ENCODE data around the gene ITGB2. TPM values are rescaled to one million over a fixed set of nuclear protein-coding genes. Genes with fewer than 3 reads are reported as not detected.

The ITGB2 gene
- total RNA-seq, 6 donors from 2014 or later = 73.1 to 435 (median 149) TPM

- 86% methylated on average over 12 to 21 of the region's 24 CpGs for WGBS, 2 donors
- Histone ChIP-seq H3K27me3 (no peaks in the 10 kb centered on the region), H3K36me3 (peaks cover 0 to 41% (median 2%) of the 10 kb centered on the region in 4 donors), H3K4me3 (no peak overlapping the region), H3K27ac (no peak overlapping the region), H3K9me3 (no peaks in the 10 kb centered on the region), H3K4me1 (peaks cover 0 to 5% (median 1%) of the 10 kb centered on the region in 4 donors)
- TF ChIP-seq CTCF (IDR thresholded peaks at IDR 0.05) = no peak
- TF ChIP-seq POLR2A (IDR thresholded peaks at IDR 0.05) = no peak
- no peak for TF ChIP-seq EP300 (IDR thresholded peaks at IDR 0.05)
- no peak for TF ChIP-seq POLR2AphosphoS5 (IDR thresholded peaks at IDR 0.05)
- DNase-seq = peak in 1 of 2 donors; percentile 63
- ATAC-seq (ENCODE audit: low FRiP score in 2 of 2) = no peak
These were observed 30.3 kb downstream of the ITGB2 start for GRCh38 chr21:44890338-44890931.

GRCh38 chr21:44889625-44890337 lies 30.9 kb downstream of the ITGB2 start:
- ATAC-seq (ENCODE audit: low FRiP score in 2 of 2) (no peak), DNase-seq (peak in 1 of 2 donors; percentile 77)
- TF ChIP-seq POLR2A (IDR thresholded peaks at IDR 0.05) (no peak), EP300 (IDR thresholded peaks at IDR 0.05) (no peak), POLR2AphosphoS5 (IDR thresholded peaks at IDR 0.05) (no peak), CTCF (IDR thresholded peaks at IDR 0.05) (no peak)
- Histone ChIP-seq H3K4me1 (peaks cover 0 to 5% (median 1%) of the 10 kb centered on the region in 4 donors), H3K36me3 (peaks cover 0 to 41% (median 1%) of the 10 kb centered on the region in 4 donors), H3K27ac (no peak overlapping the region), H3K4me3 (no peak overlapping the region), H3K27me3 (no peaks in the 10 kb centered on the region), H3K9me3 (no peaks in the 10 kb centered on the region)
- WGBS, 2 donors = 84 to 93% methylated on average over 7 to 29 of the region's 29 CpGs

- Histone ChIP-seq H3K4me1 (peaks cover 0 to 5% (median 1%) of the 10 kb centered on the region in 4 donors), H3K27me3 (no peaks in the 10 kb centered on the region), H3K4me3 (no peak overlapping the region), H3K36me3 (peaks cover 0 to 41% (median 0%) of the 10 kb centered on the region in 4 donors), H3K27ac (no peak overlapping the region), H3K9me3 (no peaks in the 10 kb centered on the region)
- 90 to 98% methylated on average over 28 to 62 of the region's 64 CpGs for WGBS, 2 donors
- DNase-seq = peak in 1 of 2 donors; percentile 81
- no peak for TF ChIP-seq EP300 (IDR thresholded peaks at IDR 0.05)
- TF ChIP-seq POLR2A (IDR thresholded peaks at IDR 0.05) = no peak
- no peak for TF ChIP-seq POLR2AphosphoS5 (IDR thresholded peaks at IDR 0.05)
- TF ChIP-seq CTCF (IDR thresholded peaks at IDR 0.05) = no peak
- ATAC-seq (ENCODE audit: low FRiP score in 2 of 2) = no peak
These were observed 31.8 kb downstream of the ITGB2 start for GRCh38 chr21:44888581-44889550.

- no peaks in the 10 kb centered on the region for H3K27me3 ChIP-seq
- H3K36me3 ChIP-seq = peaks cover 0 to 41% (median 0%) of the 10 kb centered on the region in 4 donors
- H3K27ac ChIP-seq = no peak overlapping the region
- no peaks in the 10 kb centered on the region for H3K9me3 ChIP-seq
- 88 to 89% methylated on average over 13 to 15 of the region's 24 CpGs for WGBS, 2 donors
- H3K4me1 ChIP-seq = peaks cover 1 to 10% (median 3%) of the 10 kb centered on the region in 4 donors
- TF ChIP-seq POLR2A (IDR thresholded peaks at IDR 0.05) (no peak), CTCF (IDR thresholded peaks at IDR 0.05) (no peak)
- ATAC-seq (ENCODE audit: low FRiP score in 2 of 2) (no peak), DNase-seq (peak in 1 of 2 donors; percentile 83)
- no peak overlapping the region for H3K4me3 ChIP-seq
These were observed 32.7 kb downstream of the ITGB2 start for GRCh38 chr21:44887807-44888580.
